Loucy (cell line): ENCODE data around the gene WDR4.

ENCODE experiments used
- CTCF ChIP-seq: fragments of 200-600 bp; sonication (generic); conservative IDR thresholded peaks from 2 replicates; pipeline ENCODE4 v1.5.1; 2014; ENCODE audit warnings: mild to moderate bottlenecking, antibody characterized with exemption, low read length
- EZH2phosphoT487 ChIP-seq: fragments of 200-600 bp; IDR thresholded peaks from 2 replicates; pipeline ENCODE4 v1.6.1; 2018; ENCODE audit warnings: antibody characterized with exemption, mild to moderate bottlenecking, moderate library complexity, borderline replicate concordance

- TF ChIP-seq CTCF (no peak), EZH2phosphoT487 (no peak)
These were observed 43.0 kb downstream of the WDR4 start for GRCh38 chr21:42836402-42836666.
